ENCODE measurements around the gene TRMT6.
A peak's percentile ranks its signal among the peaks of the same experiment; 100 is the strongest.

TRMT6 gene

DNA sequence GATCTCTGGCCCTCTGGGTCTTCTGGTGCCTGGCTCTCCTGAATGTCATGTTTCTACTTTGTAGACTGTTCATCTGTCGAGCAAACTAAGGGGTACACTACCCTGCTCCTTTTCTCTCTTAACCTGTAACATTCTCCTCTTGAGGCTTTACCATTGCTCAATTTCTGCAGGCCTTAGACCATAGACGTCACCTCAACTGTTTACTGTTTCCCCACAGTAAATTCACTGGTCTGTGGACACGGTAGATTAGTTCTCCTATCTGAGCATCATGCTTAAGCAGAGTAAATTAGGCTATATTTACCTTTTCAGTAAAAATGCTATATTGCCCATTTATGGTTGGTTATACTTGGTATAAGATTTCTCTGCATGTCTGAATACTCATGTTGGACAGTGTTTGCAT, 40.6 kb upstream of the TRMT6 start:
- H3K36me3 ChIP-seq (ENCODE audit: low read depth) = peaks cover 94% of the 10 kb centered on the region
- H3K4me1 ChIP-seq (ENCODE audit: insufficient read depth, poor library complexity, severe bottlenecking) = no peaks in the 10 kb centered on the region
- no peaks in the 10 kb centered on the region for H3K9me3 ChIP-seq (ENCODE audit: severe bottlenecking)
- no peak for ATAC-seq (ENCODE audit: low read depth)
- no peak overlapping the region for H3K27ac ChIP-seq (ENCODE audit: poor library complexity, severe bottlenecking)
- TF ChIP-seq, protein P1, sequence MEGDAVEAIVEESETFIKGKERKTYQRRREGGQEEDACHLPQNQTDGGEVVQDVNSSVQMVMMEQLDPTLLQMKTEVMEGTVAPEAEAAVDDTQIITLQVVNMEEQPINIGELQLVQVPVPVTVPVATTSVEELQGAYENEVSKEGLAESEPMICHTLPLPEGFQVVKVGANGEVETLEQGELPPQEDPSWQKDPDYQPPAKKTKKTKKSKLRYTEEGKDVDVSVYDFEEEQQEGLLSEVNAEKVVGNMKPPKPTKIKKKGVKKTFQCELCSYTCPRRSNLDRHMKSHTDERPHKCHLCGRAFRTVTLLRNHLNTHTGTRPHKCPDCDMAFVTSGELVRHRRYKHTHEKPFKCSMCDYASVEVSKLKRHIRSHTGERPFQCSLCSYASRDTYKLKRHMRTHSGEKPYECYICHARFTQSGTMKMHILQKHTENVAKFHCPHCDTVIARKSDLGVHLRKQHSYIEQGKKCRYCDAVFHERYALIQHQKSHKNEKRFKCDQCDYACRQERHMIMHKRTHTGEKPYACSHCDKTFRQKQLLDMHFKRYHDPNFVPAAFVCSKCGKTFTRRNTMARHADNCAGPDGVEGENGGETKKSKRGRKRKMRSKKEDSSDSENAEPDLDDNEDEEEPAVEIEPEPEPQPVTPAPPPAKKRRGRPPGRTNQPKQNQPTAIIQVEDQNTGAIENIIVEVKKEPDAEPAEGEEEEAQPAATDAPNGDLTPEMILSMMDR (IDR thresholded peaks at IDR 0.05; ENCODE audit: poor library complexity, severe bottlenecking) = no peak
- DNase-seq (ENCODE audit: low spot score) = no peak
- H3K4me3 ChIP-seq (ENCODE audit: severe bottlenecking) = no peak overlapping the region
- H3K27me3 ChIP-seq (ENCODE audit: insufficient read depth, poor library complexity, severe bottlenecking) = no peaks in the 10 kb centered on the region

DNA sequence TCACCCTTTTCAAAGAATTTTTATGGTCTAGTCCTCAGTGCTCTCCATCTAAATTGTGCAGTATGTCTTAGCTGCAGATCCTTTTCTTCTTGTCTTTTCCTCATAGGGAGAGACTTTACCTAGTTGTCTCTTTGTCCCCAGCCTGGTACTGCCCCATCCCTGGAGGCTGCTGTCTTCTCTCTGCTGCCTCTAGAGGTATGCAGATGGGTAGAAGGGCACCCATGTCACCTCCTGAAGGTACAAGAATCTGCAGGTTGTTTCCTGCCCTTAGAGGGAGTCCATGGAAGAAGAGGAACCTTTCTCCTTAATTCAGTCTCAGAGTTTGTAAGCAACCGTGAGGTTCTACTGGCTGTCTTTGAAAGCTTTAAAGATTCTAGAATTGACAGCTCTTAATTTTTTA, 39.2 kb upstream of the TRMT6 start:
- no peak overlapping the region for H3K4me3 ChIP-seq (ENCODE audit: severe bottlenecking)
- DNase-seq (ENCODE audit: low spot score) = no peak
- H3K36me3 ChIP-seq (ENCODE audit: low read depth) = peaks cover 92% of the 10 kb centered on the region
- H3K4me1 ChIP-seq (ENCODE audit: insufficient read depth, poor library complexity, severe bottlenecking) = no peaks in the 10 kb centered on the region
- no peak overlapping the region for H3K27ac ChIP-seq (ENCODE audit: poor library complexity, severe bottlenecking)
- TF ChIP-seq, protein P1 (IDR thresholded peaks at IDR 0.05; ENCODE audit: poor library complexity, severe bottlenecking) = no peak
- no peaks in the 10 kb centered on the region for H3K27me3 ChIP-seq (ENCODE audit: insufficient read depth, poor library complexity, severe bottlenecking)
- peak; percentile 40; the same call in 1 of the 3 replicates for ATAC-seq (ENCODE audit: low read depth)
- H3K9me3 ChIP-seq (ENCODE audit: severe bottlenecking) = no peaks in the 10 kb centered on the region

- TF ChIP-seq, protein P1 (IDR thresholded peaks at IDR 0.05; ENCODE audit: poor library complexity, severe bottlenecking) = no peak
- H3K27me3 ChIP-seq (ENCODE audit: insufficient read depth, poor library complexity, severe bottlenecking) = no peaks in the 10 kb centered on the region
- H3K4me1 ChIP-seq (ENCODE audit: insufficient read depth, poor library complexity, severe bottlenecking) = no peaks in the 10 kb centered on the region
- DNase-seq (ENCODE audit: low spot score) (no peak), ATAC-seq (ENCODE audit: low read depth) (no peak)
- no peaks in the 10 kb centered on the region for H3K9me3 ChIP-seq (ENCODE audit: severe bottlenecking)
- peaks cover 92% of the 10 kb centered on the region for H3K36me3 ChIP-seq (ENCODE audit: low read depth)
- H3K27ac ChIP-seq (ENCODE audit: poor library complexity, severe bottlenecking) = no peak overlapping the region
- no peak overlapping the region for H3K4me3 ChIP-seq (ENCODE audit: severe bottlenecking)
Observed at GRCh38 chr20:5987383-5987782, 37.0 kb upstream of the TRMT6 start.

DNA sequence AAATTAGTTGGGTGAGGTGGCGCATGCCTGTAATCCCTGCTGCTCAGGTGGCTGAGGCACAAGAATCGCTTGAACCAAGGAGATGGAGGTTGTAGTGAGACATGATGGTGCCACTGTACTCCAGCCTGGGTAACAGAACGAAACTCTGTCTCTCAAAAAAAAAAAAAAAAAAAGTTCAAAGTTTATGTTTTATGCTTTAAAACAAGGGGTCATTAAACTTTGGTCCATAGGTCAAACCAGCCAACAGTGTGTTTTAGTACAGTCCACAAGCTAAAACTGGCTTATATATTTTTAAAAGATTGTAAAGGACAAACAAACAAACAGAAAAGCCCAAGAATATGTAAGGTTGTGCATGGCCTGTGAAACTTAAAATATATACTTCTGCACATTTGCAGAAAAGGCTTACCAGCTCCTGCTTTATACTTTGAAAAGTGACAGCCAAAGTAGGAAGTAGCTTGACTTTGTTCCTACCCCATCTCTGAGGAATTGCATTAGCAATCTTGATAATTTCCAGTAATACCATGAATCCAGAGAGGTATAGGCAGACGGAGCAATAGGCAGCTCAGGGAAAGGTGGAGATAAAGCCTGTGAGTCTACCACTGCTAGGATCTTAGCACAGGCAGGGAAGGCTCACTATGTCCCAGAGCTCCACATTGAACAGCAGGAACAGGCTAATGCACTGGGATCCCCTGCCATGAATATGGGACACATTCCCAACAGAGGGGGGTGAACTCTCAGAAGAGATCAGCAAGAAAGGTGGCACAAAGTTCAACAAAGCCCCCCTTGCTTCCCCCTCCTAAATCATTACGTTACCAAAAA, 30.6 kb upstream of the TRMT6 start:
- peak; percentile 10; the same call in 1 of the 3 replicates for ATAC-seq (ENCODE audit: low read depth)
- DNase-seq (ENCODE audit: low spot score) = no peak
- Histone ChIP-seq H3K27me3 (ENCODE audit: insufficient read depth, poor library complexity, severe bottlenecking) (no peaks in the 10 kb centered on the region), H3K36me3 (ENCODE audit: low read depth) (peaks cover 97% of the 10 kb centered on the region), H3K27ac (ENCODE audit: poor library complexity, severe bottlenecking) (no peak overlapping the region), H3K9me3 (ENCODE audit: severe bottlenecking) (no peaks in the 10 kb centered on the region), H3K4me1 (ENCODE audit: insufficient read depth, poor library complexity, severe bottlenecking) (peaks cover 7% of the 10 kb centered on the region), H3K4me3 (ENCODE audit: severe bottlenecking) (no peak overlapping the region)
- TF ChIP-seq, protein P1 (IDR thresholded peaks at IDR 0.05; ENCODE audit: poor library complexity, severe bottlenecking) = no peak

GRCh38 chr20:5979801-5980200, 29.5 kb upstream of the TRMT6 start:
- no peak overlapping the region for H3K4me3 ChIP-seq (ENCODE audit: severe bottlenecking)
- TF ChIP-seq, protein P1 (IDR thresholded peaks at IDR 0.05; ENCODE audit: poor library complexity, severe bottlenecking) = no peak
- peaks cover 96% of the 10 kb centered on the region for H3K36me3 ChIP-seq (ENCODE audit: low read depth)
- peaks cover 7% of the 10 kb centered on the region for H3K4me1 ChIP-seq (ENCODE audit: insufficient read depth, poor library complexity, severe bottlenecking)
- no peaks in the 10 kb centered on the region for H3K27me3 ChIP-seq (ENCODE audit: insufficient read depth, poor library complexity, severe bottlenecking)
- no peak overlapping the region for H3K27ac ChIP-seq (ENCODE audit: poor library complexity, severe bottlenecking)
- DNase-seq (ENCODE audit: low spot score) = no peak
- ATAC-seq (ENCODE audit: low read depth) = no peak
- H3K9me3 ChIP-seq (ENCODE audit: severe bottlenecking) = no peaks in the 10 kb centered on the region

All from RWPE2 (cell line).